Loucy (cell line): ENCODE measurements around the gene CISTR.

Experiments used
- H2AFZ ChIP-seq: fragments of 200-600 bp; sonication (generic); 2 replicates; pipeline ENCODE4 v1.6.0; 2016; ENCODE audit warnings: antibody characterized with exemption, mild to moderate bottlenecking, low read length, moderate library complexity
- H3F3A ChIP-seq: fragments of 200-600 bp; 2 replicates; pipeline ENCODE4 v1.6.0; 2016; ENCODE audit warnings: antibody characterized with exemption, low read depth, mild to moderate bottlenecking
- H3K27me3 ChIP-seq: fragments of 200-600 bp; sonication (generic); 2 replicates; pipeline ENCODE4 v1.6.1; 2014; ENCODE audit warnings: low read length, mild to moderate bottlenecking; ENCODE audit not compliant: insufficient read depth, poor library complexity, severe bottlenecking
- H3K36me3 ChIP-seq: fragments of 200-600 bp; sonication (generic); 2 replicates; pipeline ENCODE4 v1.6.1; 2016; ENCODE audit warnings: low read length; ENCODE audit not compliant: insufficient read depth
- H3K4me1 ChIP-seq: fragments of 200-600 bp; sonication (generic); 2 replicates; pipeline ENCODE4 v1.5.1; 2014; ENCODE audit warnings: low read length, mild to moderate bottlenecking; ENCODE audit not compliant: insufficient read depth, poor library complexity, severe bottlenecking
- H3K4me2 ChIP-seq: fragments of 200-600 bp; sonication (generic); 2 replicates; pipeline ENCODE4 v1.6.0; 2014; ENCODE audit warnings: antibody characterized with exemption, low read length, low read depth, mild to moderate bottlenecking; ENCODE audit not compliant: poor library complexity, severe bottlenecking
- H3K4me3 ChIP-seq: fragments of 200-600 bp; sonication (generic); 2 replicates; pipeline ENCODE4 v1.5.1; 2014; ENCODE audit warnings: low read length, mild to moderate bottlenecking, mixed read lengths; ENCODE audit not compliant: poor library complexity, severe bottlenecking
- H3K79me2 ChIP-seq: fragments of 200-600 bp; sonication (generic); 2 replicates; pipeline ENCODE4 v1.6.1; 2014; ENCODE audit warnings: low read length; ENCODE audit not compliant: insufficient read depth
- H3K9ac ChIP-seq: fragments of 200-600 bp; sonication (generic); 2 replicates; pipeline ENCODE4 v1.6.0; 2014; ENCODE audit warnings: mild to moderate bottlenecking, low read depth, low read length, moderate library complexity; ENCODE audit not compliant: poor library complexity, severe bottlenecking
- H3K9me2 ChIP-seq: fragments of 200-600 bp; sonication (generic); replicated peaks from 2 replicates; pipeline ENCODE4 v1.6.1; 2016; ENCODE audit warnings: low read depth, low read length, mixed read lengths
- H3K9me3 ChIP-seq: fragments of 200-600 bp; sonication (generic); 2 replicates; pipeline ENCODE4 v1.6.1; 2014; ENCODE audit warnings: mild to moderate bottlenecking, antibody characterized with exemption, low read length, low read depth; ENCODE audit not compliant: insufficient read depth
- H4K20me1 ChIP-seq: fragments of 200-600 bp; sonication (generic); 2 replicates; pipeline ENCODE4 v1.6.0; 2014; ENCODE audit warnings: antibody characterized with exemption, low read length, mild to moderate bottlenecking; ENCODE audit not compliant: insufficient read depth, poor library complexity, severe bottlenecking
- CTCF ChIP-seq: fragments of 200-600 bp; sonication (generic); conservative IDR thresholded peaks from 2 replicates; pipeline ENCODE4 v1.5.1; 2014; ENCODE audit warnings: mild to moderate bottlenecking, antibody characterized with exemption, low read length
- EZH2phosphoT487 ChIP-seq: fragments of 200-600 bp; IDR thresholded peaks from 2 replicates; pipeline ENCODE4 v1.6.1; 2018; ENCODE audit warnings: antibody characterized with exemption, mild to moderate bottlenecking, moderate library complexity, borderline replicate concordance

Gene CISTR

GRCh38 chr12:53750812-53751335 is 905 bp downstream of the CISTR start:
- Histone ChIP-seq H3K27me3 (no peaks in the 10 kb centered on the region), H3K4me1 (peaks cover 35% of the 10 kb centered on the region), H3K79me2 (no peaks in the 10 kb centered on the region), H3F3A (no peaks in the 10 kb centered on the region), H3K9me3 (no peaks in the 10 kb centered on the region), H3K9ac (no peak overlapping the region), H3K4me3 (peak overlapping the region; percentile 4), H2AFZ (no peak overlapping the region), H3K9me2 (no peaks in the 10 kb centered on the region), H3K36me3 (no peaks in the 10 kb centered on the region), H4K20me1 (no peaks in the 10 kb centered on the region), H3K4me2 (no peak overlapping the region)
- no peak for TF ChIP-seq EZH2phosphoT487
- no peak for TF ChIP-seq CTCF

- Histone ChIP-seq H3K9me2 (no peaks in the 10 kb centered on the region), H2AFZ (no peak overlapping the region), H4K20me1 (no peaks in the 10 kb centered on the region), H3K79me2 (no peaks in the 10 kb centered on the region), H3K4me1 (peaks cover 28% of the 10 kb centered on the region), H3K27me3 (no peaks in the 10 kb centered on the region), H3K9me3 (no peaks in the 10 kb centered on the region), H3K4me2 (no peak overlapping the region), H3K9ac (no peak overlapping the region), H3K36me3 (no peaks in the 10 kb centered on the region), H3F3A (no peaks in the 10 kb centered on the region), H3K4me3 (no peak overlapping the region)
- TF ChIP-seq EZH2phosphoT487, result no peak
- TF ChIP-seq CTCF, result no peak
Measured at GRCh38 chr12:53749986-53750811, 1.6 kb downstream of the CISTR start.

GRCh38 chr12:53748072-53748840 is 3.5 kb downstream of the CISTR start:
- no peak overlapping the region for H2AFZ ChIP-seq
- no peaks in the 10 kb centered on the region for H3K9me2 ChIP-seq
- H3F3A ChIP-seq, result no peaks in the 10 kb centered on the region
- peaks cover 15% of the 10 kb centered on the region for H3K4me1 ChIP-seq
- no peak overlapping the region for H3K4me2 ChIP-seq
- no peaks in the 10 kb centered on the region for H3K27me3 ChIP-seq
- H3K36me3 ChIP-seq, result no peaks in the 10 kb centered on the region
- TF ChIP-seq CTCF, result no peak
- TF ChIP-seq EZH2phosphoT487, result no peak
- H3K9ac ChIP-seq, result no peak overlapping the region
- H3K9me3 ChIP-seq, result no peaks in the 10 kb centered on the region
- no peaks in the 10 kb centered on the region for H3K79me2 ChIP-seq
- no peak overlapping the region for H3K4me3 ChIP-seq
- H4K20me1 ChIP-seq, result no peaks in the 10 kb centered on the region
